Measurements from ENCODE around the gene KRTAP5-9.
"Not testable (repeated sequence)": the region's sequence is repeated elsewhere in the genome, so short reads cannot be mapped to it uniquely, and the experiment has no call there.

DNA sequence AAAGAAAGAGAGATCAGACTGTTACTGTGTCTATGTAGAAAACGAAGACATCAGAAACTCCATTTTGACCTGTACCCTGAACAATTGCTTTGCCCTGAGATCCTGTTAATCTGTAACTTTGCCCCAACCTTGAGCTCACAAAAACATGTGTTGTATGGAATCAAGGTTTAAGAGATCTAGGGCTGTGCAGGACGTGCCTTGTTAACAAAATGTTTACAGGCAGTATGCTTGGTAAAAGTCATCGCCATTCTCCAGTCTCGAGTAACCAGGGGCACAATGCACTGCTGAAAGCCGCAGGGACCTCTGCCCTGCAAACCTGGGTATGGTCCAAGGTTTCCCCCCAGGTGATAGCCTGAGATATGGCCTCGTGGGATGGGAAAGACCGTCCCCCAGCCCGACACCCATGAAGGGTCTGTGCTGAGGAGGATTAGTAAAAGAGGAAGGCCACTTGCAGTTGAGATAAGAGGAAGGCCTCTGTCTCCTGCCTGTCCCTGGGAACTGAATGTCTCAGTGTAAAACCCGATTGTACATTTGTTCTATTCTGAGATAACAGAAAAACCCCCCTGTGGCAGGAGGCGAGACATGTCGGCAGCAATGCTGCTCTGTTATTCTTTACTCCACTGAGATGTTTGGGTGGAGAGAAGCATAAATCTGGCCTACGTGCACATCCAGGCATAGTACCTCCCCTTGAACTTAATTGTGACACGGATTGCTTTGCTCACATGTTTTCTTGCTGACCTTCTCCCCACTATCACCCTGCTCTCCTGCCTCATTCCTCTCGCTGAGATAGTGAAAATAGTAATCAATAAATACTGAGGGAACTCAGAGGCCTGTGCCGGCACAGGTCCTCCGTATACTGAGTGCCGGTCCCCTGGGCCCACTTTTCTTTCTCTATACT is 13.3 kb upstream of the KRTAP5-9 start:
- TF ChIP-seq, protein P1, sequence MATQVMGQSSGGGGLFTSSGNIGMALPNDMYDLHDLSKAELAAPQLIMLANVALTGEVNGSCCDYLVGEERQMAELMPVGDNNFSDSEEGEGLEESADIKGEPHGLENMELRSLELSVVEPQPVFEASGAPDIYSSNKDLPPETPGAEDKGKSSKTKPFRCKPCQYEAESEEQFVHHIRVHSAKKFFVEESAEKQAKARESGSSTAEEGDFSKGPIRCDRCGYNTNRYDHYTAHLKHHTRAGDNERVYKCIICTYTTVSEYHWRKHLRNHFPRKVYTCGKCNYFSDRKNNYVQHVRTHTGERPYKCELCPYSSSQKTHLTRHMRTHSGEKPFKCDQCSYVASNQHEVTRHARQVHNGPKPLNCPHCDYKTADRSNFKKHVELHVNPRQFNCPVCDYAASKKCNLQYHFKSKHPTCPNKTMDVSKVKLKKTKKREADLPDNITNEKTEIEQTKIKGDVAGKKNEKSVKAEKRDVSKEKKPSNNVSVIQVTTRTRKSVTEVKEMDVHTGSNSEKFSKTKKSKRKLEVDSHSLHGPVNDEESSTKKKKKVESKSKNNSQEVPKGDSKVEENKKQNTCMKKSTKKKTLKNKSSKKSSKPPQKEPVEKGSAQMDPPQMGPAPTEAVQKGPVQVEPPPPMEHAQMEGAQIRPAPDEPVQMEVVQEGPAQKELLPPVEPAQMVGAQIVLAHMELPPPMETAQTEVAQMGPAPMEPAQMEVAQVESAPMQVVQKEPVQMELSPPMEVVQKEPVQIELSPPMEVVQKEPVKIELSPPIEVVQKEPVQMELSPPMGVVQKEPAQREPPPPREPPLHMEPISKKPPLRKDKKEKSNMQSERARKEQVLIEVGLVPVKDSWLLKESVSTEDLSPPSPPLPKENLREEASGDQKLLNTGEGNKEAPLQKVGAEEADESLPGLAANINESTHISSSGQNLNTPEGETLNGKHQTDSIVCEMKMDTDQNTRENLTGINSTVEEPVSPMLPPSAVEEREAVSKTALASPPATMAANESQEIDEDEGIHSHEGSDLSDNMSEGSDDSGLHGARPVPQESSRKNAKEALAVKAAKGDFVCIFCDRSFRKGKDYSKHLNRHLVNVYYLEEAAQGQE (IDR thresholded peaks at IDR 0.05): not testable (repeated sequence)
- TF ChIP-seq, protein P2, sequence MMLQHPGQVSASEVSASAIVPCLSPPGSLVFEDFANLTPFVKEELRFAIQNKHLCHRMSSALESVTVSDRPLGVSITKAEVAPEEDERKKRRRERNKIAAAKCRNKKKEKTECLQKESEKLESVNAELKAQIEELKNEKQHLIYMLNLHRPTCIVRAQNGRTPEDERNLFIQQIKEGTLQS (IDR thresholded peaks at IDR 0.05): not testable (repeated sequence)
- TF ChIP-seq, protein P3, sequence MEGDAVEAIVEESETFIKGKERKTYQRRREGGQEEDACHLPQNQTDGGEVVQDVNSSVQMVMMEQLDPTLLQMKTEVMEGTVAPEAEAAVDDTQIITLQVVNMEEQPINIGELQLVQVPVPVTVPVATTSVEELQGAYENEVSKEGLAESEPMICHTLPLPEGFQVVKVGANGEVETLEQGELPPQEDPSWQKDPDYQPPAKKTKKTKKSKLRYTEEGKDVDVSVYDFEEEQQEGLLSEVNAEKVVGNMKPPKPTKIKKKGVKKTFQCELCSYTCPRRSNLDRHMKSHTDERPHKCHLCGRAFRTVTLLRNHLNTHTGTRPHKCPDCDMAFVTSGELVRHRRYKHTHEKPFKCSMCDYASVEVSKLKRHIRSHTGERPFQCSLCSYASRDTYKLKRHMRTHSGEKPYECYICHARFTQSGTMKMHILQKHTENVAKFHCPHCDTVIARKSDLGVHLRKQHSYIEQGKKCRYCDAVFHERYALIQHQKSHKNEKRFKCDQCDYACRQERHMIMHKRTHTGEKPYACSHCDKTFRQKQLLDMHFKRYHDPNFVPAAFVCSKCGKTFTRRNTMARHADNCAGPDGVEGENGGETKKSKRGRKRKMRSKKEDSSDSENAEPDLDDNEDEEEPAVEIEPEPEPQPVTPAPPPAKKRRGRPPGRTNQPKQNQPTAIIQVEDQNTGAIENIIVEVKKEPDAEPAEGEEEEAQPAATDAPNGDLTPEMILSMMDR (IDR thresholded peaks at IDR 0.05; ENCODE audit: low read depth, low read length, missing input control): not testable (repeated sequence)
- not testable (repeated sequence) for TF ChIP-seq RAD21 (IDR thresholded peaks at IDR 0.05); TAF1 (conservative IDR thresholded peaks at IDR 0.05); GABPA (IDR thresholded peaks at IDR 0.05 in 1 of 2, conservative IDR thresholded peaks at IDR 0.05 in 1 of 2)
- TF ChIP-seq, protein P4, sequence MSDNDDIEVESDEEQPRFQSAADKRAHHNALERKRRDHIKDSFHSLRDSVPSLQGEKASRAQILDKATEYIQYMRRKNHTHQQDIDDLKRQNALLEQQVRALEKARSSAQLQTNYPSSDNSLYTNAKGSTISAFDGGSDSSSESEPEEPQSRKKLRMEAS (IDR thresholded peaks at IDR 0.05): not testable (repeated sequence)
- peak in 1 of 2 donors; percentile 37 for TF ChIP-seq JUND (IDR thresholded peaks at IDR 0.05)
- TF ChIP-seq, protein P5, sequence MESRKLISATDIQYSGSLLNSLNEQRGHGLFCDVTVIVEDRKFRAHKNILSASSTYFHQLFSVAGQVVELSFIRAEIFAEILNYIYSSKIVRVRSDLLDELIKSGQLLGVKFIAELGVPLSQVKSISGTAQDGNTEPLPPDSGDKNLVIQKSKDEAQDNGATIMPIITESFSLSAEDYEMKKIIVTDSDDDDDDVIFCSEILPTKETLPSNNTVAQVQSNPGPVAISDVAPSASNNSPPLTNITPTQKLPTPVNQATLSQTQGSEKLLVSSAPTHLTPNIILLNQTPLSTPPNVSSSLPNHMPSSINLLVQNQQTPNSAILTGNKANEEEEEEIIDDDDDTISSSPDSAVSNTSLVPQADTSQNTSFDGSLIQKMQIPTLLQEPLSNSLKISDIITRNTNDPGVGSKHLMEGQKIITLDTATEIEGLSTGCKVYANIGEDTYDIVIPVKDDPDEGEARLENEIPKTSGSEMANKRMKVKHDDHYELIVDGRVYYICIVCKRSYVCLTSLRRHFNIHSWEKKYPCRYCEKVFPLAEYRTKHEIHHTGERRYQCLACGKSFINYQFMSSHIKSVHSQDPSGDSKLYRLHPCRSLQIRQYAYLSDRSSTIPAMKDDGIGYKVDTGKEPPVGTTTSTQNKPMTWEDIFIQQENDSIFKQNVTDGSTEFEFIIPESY (IDR thresholded peaks at IDR 0.05): not testable (repeated sequence)

Measured in liver (tissue), 3 donors.